A549 (cell line): ENCODE measurements around the gene NTM.

Source experiments
- BHLHE40 ChIP-seq: IDR thresholded peaks from 2 replicates; pipeline ENCODE4 v1.6.1; 2012; ENCODE audit warnings: low read depth, low read length, inconsistent platforms
- CBX8 ChIP-seq: fragments of 200-600 bp; sonication (generic); IDR thresholded peaks from 2 replicates; pipeline ENCODE4 v1.6.1; 2016
- CHD4 ChIP-seq: fragments of 200-600 bp; sonication (generic); IDR thresholded peaks from 2 replicates; pipeline ENCODE4 v1.6.1; 2016; ENCODE audit warnings: antibody characterized with exemption, mild to moderate bottlenecking, borderline replicate concordance
- ESRRA ChIP-seq: fragments of 150-350 bp; IDR thresholded peaks from 2 replicates; pipeline ENCODE4 v1.6.1; 2014; ENCODE audit warnings: mild to moderate bottlenecking, low read length, borderline replicate concordance
- MAFK ChIP-seq: fragments of 450-650 bp; IDR thresholded peaks from 2 replicates; pipeline ENCODE4 v1.6.1; 2014; ENCODE audit not compliant: partially characterized antibody
- MAX ChIP-seq: IDR thresholded peaks from 2 replicates; pipeline ENCODE4 v1.6.1; 2012
- POLR2A ChIP-seq: IDR thresholded peaks from 2 replicates; pipeline ENCODE4 v1.6.1; 2012; ENCODE audit warnings: mild to moderate bottlenecking, low read length
- RAD21 ChIP-seq, 2 experiments: fragments of >200 bp in 1 of 2; sonication (Bioruptor Twin) in 1 of 2; formaldehyde crosslinking in 1 of 2; IDR thresholded peaks in 1 of 2; conservative IDR thresholded peaks in 1 of 2; 2 replicates in 1 of 2; 3 replicates in 1 of 2; pipeline ENCODE4 v1.6.1; 2012 to 2018; ENCODE audit warnings: inconsistent platforms in 1 of 2
- SREBF2 ChIP-seq: fragments of 450-650 bp; IDR thresholded peaks from 2 replicates; pipeline ENCODE4 v1.6.1; 2014; ENCODE audit warnings: mild to moderate bottlenecking, moderate library complexity
- TP53 ChIP-seq: fragments of 250-450 bp; sonication (Bioruptor Pico); IDR thresholded peaks from 2 replicates; pipeline ENCODE4 v1.5.0; 2021; ENCODE audit warnings: mild to moderate bottlenecking, moderate library complexity
- USF2 ChIP-seq: fragments of 450-650 bp; IDR thresholded peaks from 2 replicates; pipeline ENCODE4 v1.6.1; 2014; ENCODE audit warnings: antibody characterized with exemption
- ZC3H11A ChIP-seq: fragments of 450-650 bp; IDR thresholded peaks from 2 replicates; pipeline ENCODE4 v1.6.1; 2014; ENCODE audit warnings: antibody characterized with exemption, mild to moderate bottlenecking
- TF ChIP-seq, protein P1 (sequence below): fragments of >200 bp; sonication (Bioruptor Twin); formaldehyde crosslinking; IDR thresholded peaks from 3 replicates; pipeline ENCODE4 v1.5.1; 2016

GRCh38 chr11:131760091-131761061 lies 390.0 kb downstream of the NTM start:
- TF ChIP-seq, protein P1, sequence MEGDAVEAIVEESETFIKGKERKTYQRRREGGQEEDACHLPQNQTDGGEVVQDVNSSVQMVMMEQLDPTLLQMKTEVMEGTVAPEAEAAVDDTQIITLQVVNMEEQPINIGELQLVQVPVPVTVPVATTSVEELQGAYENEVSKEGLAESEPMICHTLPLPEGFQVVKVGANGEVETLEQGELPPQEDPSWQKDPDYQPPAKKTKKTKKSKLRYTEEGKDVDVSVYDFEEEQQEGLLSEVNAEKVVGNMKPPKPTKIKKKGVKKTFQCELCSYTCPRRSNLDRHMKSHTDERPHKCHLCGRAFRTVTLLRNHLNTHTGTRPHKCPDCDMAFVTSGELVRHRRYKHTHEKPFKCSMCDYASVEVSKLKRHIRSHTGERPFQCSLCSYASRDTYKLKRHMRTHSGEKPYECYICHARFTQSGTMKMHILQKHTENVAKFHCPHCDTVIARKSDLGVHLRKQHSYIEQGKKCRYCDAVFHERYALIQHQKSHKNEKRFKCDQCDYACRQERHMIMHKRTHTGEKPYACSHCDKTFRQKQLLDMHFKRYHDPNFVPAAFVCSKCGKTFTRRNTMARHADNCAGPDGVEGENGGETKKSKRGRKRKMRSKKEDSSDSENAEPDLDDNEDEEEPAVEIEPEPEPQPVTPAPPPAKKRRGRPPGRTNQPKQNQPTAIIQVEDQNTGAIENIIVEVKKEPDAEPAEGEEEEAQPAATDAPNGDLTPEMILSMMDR, result no peak
- TF ChIP-seq SREBF2 (no peak), MAFK (no peak), BHLHE40 (no peak), TP53 (no peak), RAD21 (conservative IDR thresholded peaks at IDR 0.05 in 1 of 2, IDR thresholded peaks at IDR 0.05 in 1 of 2) (no peak), POLR2A (no peak), ZC3H11A (no peak), MAX (no peak), ESRRA (no peak), USF2 (no peak), CBX8 (no peak), CHD4 (no peak)
